Measurements from ENCODE around the gene N4BP2L2. TPM values are rescaled to one million over a fixed set of nuclear protein-coding genes. Genes with fewer than 3 reads are reported as not detected.

N4BP2L2 gene
- total RNA-seq, 1 experiment from 2014 or later = 92.7 TPM

GRCh38 chr13:32528358-32528757 is 10.2 kb downstream of the N4BP2L2 start:
- Histone ChIP-seq H3K79me2 (ENCODE audit: insufficient read depth, low read length) (peaks cover 94% of the 10 kb centered on the region), H3K9me2 (ENCODE audit: insufficient read depth) (no peaks in the 10 kb centered on the region), H3K4me2 (ENCODE audit: low read length) (no peak overlapping the region), H3K27me3 (ENCODE audit: insufficient read depth, low read length) (no peaks in the 10 kb centered on the region), H4K20me1 (ENCODE audit: insufficient read depth) (peaks cover 11% of the 10 kb centered on the region; the same call in 1 of the 2 replicates), H3K9ac (ENCODE audit: low read length) (no peak overlapping the region), H2AFZ (ENCODE audit: low read depth, low read length, poor library complexity, severe bottlenecking) (no peak overlapping the region), H3K27ac (ENCODE audit: low read depth, low read length) (no peak overlapping the region), H3K4me3 (replicated peaks in 1 of 2; ENCODE audit: low read depth in 1 of 2, low read length in 2 of 2) (no peak overlapping the region), H3K36me3 (ENCODE audit: control insufficient read depth in 1 of 2, insufficient read depth in 2 of 2, low read length in 2 of 2) (peaks cover 3 to 6% of the 10 kb centered on the region in 2 experiments; a peak in 2 of 4 replicates), H3K9me3 (ENCODE audit: control insufficient read depth in 1 of 2, insufficient read depth in 1 of 2, low read depth in 1 of 2, low read length in 2 of 2) (no peaks in the 10 kb centered on the region), H3K4me1 (ENCODE audit: control insufficient read depth in 1 of 2, insufficient read depth in 2 of 2, low read length in 2 of 2) (no peaks in the 10 kb centered on the region)
- ChIA-PET CTCF (no interaction called here), POLR2A (no interaction called here), RAD21 (ENCODE audit: low non-redundant PET in 1 of 2, low total read pairs in 2 of 2, uncharacterized antibody in 2 of 2, unreplicated experiment in 2 of 2) (no interaction called here)
- TF ChIP-seq YY1 (IDR thresholded peaks at IDR 0.05; ENCODE audit: extremely low read depth, insufficient replicate concordance, low read depth, low read length) = no peak
- TF ChIP-seq ZBTB33 (IDR thresholded peaks at IDR 0.05; ENCODE audit: extremely low read depth, insufficient replicate concordance, low read length) = no peak
- no peak for TF ChIP-seq EZH2phosphoT487 (IDR thresholded peaks at IDR 0.05; ENCODE audit: borderline replicate concordance)
- no peak for TF ChIP-seq EZH2 (IDR thresholded peaks at IDR 0.05)
- TF ChIP-seq MAX (IDR thresholded peaks at IDR 0.05) = no peak
- no peak for TF ChIP-seq TCF7L2 (IDR thresholded peaks at IDR 0.05; ENCODE audit: borderline replicate concordance, extremely low read depth, insufficient read depth, insufficient read length)
- no peak for TF ChIP-seq RAD21 (IDR thresholded peaks at IDR 0.05; ENCODE audit: low read depth)
- no peak for TF ChIP-seq SIN3A (IDR thresholded peaks at IDR 0.05; ENCODE audit: low read depth)
- TF ChIP-seq ELF1 (IDR thresholded peaks at IDR 0.05; ENCODE audit: borderline replicate concordance, low read depth) = no peak
- no peak for TF ChIP-seq CTCF (IDR thresholded peaks at IDR 0.05 in 2 of 3, conservative IDR thresholded peaks at IDR 0.05 in 1 of 3; ENCODE audit: borderline replicate concordance in 1 of 3, insufficient read depth in 1 of 3, low read depth in 2 of 3, low read length in 2 of 3)
- no peak for TF ChIP-seq ZFX (IDR thresholded peaks at IDR 0.05)
- TF ChIP-seq ZNF274 (IDR thresholded peaks at IDR 0.05; ENCODE audit: low read depth, low read length) = no peak
- DNase-seq (ENCODE audit: low read depth, low spot score) (no peak), ATAC-seq (no peak)
- BruUV-seq (replicated peaks) = no TSS peak
- intact Hi-C loops (cut with micrococcal nuclease) = no loop called here

Measured in HCT116 (cell line).